GM18505 (cell line): ENCODE measurements around the gene PLPP3.
A peak's percentile ranks its signal among the peaks of the same experiment; 100 is the strongest.

Experiments
- ATAC-seq: cut with Tn5 transposase; IDR thresholded peaks from one replicate; pipeline ENCODE4 v1.9.1; 2021; ENCODE audit not compliant: unreplicated experiment
- POLR2A ChIP-seq: IDR thresholded peaks from 4 replicates; pipeline ENCODE4 v1.6.1; 2011; ENCODE audit warnings: borderline replicate concordance; ENCODE audit not compliant: insufficient read depth, insufficient read length; ENCODE audit errors: extremely low read depth

The PLPP3 gene

DNA sequence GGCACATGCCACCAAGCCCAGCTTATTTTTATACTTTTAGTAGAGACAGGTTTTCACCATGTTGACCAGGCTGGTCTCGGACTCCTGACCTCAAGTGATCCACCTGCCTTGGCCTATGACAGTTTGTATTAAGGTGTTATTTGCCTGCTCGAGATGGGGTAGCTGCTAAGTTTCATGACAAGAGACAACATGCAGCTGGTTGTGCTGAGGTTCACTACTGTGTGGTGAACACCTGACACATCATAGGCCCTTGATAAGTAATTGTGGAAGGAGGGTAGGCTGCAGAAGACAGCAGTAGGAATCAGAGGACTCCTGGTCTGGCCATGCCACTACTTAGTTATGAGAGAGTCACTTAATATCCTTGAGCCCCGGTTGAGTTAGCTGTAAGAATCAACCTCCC lies 46.2 kb downstream of the PLPP3 start:
- no peak for ATAC-seq
- TF ChIP-seq POLR2A, result no peak

DNA sequence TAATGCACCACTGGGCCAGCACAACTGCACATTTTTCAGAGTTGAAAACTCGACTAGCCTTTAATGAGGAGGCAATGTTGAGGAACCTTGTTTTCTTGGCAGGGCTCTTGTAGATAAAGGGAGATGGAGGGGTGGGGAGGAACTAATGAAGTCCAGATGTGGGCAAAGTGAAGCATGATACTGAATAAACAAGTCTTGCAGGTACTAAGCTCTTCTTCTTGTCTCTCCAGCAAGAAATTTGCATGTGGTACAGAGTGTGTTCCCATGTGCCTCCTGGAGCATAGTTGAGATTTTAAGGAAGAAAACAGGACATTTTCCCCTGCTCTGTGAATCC lies 47.0 kb downstream of the PLPP3 start:
- TF ChIP-seq POLR2A, result no peak
- no peak for ATAC-seq

DNA sequence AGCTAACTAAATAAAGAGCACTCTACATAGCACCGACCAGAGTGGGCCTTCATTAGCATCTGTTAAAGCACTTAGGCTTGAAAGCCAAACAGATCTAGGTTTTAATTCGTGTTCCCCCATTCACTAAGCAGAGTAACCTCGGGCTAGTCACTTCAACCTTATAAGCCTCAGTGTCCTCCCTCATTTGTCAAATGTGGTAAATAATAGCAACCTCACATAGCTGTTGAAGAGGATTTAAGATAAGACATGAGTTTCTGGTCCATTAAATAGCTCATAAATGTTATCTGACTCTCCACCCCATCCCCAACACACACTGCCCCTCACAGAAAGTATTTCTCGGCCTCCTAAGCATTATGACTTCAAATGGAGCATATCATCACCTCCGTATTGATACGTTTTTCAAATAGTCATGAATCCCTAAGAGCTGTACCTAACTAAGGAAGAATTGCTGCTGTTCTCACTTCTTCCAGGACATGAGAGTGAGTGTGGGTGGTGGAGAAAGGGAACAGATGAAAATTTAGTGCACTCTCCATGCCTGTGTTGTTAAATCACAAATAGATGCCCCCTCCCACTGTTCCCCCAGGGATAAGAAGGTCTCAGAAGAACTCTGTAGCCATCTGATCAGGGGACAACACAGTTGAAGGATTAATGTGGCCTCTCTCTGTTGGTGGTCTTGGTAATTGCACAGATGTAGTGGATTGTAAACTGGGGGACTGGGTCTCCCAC lies 47.6 kb downstream of the PLPP3 start:
- TF ChIP-seq POLR2A, result no peak
- ATAC-seq, result no peak

DNA sequence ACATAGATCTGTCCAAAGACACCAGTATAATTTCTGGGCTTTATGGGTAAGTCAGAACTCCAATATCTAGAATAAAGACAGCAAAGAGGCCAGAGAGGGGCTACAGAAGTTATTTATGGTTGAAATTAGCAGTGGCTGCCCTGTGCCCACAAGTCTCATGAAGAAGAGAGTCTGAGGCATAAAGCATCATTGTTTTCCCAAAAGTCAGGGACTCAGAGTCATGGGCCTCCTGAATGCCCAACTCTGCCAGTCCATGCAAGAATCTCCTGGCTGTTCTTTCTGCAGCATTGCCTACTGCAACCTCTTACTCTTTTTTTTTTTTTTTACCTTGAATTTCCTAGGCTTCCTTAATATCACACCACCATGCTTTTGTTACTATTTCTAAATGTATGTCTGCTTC lies 49.6 kb downstream of the PLPP3 start:
- TF ChIP-seq POLR2A, result no peak
- no peak for ATAC-seq

DNA sequence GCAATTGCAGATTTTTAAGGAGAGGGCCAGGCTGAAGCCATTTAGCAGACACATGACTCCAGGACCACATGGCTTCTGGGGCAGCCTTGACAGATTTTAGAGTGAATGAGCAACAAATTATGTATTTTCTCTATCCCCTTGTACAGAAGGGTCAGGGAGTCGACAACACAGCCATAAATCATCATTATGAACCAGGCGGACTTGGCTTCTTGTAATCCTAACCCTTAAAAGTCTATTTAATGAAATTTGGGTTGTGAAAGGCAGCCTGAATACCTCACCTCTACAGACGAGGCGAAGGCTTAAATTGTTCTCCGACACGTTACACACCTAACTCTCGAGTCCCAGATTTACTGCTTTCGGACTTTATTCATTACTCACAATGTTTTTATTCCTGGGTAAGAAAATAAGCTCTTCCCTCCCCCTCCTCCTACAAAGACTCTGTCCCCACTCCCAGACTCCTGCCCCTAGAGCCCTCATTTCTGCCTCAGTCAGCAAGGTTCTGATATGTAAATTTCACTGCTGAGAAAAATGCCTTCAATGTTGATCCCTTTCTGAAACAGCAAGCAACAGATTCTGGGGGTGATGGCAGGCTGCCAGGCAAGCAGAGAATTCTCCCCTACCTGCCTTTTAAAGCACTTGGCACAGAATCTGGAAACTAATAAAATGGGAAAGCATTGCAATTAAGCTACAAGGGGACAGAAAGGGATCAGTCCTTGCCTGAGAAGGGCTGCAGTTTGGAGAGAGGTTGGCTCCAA lies 51.6 kb downstream of the PLPP3 start:
- no peak for ATAC-seq
- no peak for TF ChIP-seq POLR2A

DNA sequence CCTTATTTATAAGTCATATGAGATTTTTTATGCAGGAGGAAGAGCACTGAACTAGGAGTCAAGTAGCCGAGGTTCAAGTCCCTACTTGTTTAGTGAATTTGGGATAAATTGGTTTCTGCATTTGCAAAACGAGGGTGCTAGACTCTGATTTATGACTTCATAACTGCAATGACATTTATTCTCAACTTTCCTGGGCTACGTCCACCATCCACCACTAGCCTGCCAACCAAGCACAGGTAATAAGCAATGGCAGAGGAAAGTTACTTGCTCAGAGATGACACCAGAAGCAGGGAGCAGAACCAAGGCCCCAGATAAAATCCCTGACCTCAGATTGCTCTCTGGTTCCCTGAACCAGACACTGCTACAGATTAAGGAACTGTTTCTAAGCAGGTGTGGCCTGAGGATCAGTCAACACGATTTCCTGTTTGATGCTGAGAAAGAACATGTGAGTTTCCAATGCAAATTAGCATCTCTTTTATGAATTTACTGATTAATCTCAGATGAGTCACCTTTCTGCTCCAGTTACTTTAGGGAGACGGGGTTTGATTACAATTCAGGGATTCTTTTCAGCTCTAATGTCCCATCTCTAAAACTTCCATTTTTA lies 52.7 kb downstream of the PLPP3 start:
- TF ChIP-seq POLR2A, result no peak
- peak; percentile 68 for ATAC-seq

DNA sequence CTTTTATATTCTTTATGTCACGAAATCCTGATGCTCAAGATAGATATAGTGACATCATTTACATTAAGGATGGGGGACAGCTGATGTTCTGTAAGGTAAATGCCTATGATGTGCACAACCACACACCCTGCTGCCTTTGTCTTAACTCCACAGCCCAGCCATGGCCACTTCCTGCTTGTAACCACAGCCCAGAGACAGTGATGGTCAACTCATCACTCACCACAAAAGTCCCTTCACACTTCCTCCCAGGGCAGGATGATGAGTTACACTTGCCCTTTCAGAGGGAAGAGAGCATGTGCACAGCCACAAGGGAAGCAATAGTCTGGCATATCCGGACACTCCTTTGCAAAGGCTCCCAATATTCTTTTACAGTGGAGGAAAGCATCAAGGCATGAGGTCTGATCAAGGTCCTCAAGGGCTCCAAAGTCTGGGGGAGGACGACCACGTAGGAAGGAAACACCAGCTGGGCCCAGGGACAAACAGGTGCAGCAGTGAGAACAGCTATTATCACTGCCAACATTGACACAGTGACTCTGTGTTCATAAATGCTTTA lies 53.8 kb downstream of the PLPP3 start:
- no peak for TF ChIP-seq POLR2A
- peak; percentile 81 for ATAC-seq

DNA sequence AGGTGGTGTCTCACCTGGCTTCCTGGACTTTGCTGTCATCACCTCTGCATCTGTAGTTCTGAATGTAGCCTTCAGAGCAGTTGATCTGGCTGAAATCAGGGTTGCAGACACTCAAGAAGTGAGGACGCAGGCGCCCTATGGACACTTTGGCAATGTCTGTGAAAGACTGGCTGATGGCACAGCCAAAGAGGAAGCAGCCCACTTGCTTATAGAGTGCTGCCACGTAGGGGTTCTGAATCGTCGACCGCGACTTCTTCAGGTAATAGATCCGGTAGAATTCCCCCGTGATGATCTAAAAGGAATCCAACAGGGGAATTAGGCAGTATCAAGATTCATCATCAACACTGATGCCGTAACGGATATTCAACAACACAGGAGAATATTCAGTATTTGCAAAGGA lies 55.1 kb downstream of the PLPP3 start:
- TF ChIP-seq POLR2A, result no peak
- ATAC-seq, result no peak

DNA sequence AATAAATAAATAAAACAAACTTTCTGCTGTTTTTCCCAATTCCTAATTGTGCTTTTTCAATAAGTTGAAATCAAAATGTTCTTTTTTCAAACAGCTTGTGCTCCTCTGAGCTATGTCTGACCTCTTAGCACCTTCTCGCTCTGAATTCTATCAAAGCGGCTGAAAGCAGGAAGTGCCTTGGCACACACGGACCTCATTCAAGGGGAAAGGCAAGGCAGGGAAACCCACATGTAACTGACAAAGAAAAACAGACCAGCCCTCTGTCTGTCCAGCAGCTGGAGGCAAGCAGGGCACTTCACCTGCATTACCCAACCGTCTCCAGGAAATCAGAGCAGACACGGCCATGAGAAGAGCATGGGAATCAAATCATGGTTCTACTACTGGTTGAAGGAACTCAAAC lies 56.7 kb downstream of the PLPP3 start:
- TF ChIP-seq POLR2A, result no peak
- ATAC-seq, result no peak

DNA sequence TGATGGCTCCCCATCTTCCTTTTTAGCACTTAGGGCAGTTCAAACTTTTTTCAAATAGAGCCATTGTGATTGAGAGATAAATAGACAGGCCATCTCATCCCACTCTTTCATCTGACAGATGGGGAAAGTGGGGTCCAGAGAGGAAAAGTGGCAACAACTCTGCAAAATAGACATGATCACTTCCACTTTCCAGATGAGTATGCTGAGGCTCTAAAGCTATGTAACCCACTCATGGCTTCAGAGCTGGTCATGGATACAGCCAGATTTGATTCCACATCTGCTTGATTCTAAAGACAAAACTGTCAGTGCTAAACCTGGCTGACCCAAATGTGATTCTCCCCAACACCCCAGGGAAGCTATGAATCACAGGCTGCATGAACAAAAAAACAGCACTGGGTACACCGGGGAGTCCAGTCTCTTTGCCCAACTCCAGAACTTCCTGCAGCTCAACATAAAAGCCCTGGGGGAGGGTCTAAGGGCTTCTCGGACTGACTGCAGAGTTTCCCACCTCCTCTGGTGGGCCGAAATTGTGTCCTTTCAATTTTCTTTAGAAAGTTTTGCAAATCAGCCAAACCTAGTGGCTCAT lies 59.3 kb downstream of the PLPP3 start:
- ATAC-seq, result no peak
- TF ChIP-seq POLR2A, result no peak

DNA sequence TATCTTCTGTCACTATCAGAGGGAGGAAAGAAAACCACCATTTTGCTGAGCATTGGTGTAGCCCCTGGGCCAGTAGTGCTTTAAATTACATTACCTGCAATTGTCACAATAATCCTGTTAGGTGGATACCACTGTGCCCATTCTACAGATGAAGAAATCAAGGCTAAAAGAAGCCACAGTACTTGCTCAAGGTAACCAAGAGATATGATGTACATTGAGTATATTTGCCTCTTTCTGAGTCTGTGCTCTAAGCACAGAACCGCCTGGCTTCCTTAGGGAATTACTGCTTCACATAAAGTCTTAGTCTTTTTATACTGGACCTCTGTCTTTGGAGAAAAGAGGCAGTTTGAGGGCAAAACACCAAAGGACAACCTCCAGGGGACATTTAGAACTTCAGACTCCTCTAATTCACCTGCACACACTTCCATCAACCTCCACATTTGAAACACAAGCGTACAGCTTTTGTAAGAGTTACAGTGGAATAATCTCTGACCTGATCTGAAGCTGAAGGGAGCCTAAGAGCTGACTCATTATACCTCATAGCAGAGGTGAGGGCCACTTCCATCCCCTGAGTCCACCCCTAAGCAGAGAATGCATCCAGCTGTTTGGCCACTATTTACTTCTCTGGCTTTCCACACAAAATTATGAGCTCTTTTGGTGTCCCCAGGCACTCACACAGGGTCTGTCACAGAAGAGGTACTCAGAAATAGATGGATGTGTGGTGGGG lies 61.8 kb downstream of the PLPP3 start:
- ATAC-seq, result no peak

DNA sequence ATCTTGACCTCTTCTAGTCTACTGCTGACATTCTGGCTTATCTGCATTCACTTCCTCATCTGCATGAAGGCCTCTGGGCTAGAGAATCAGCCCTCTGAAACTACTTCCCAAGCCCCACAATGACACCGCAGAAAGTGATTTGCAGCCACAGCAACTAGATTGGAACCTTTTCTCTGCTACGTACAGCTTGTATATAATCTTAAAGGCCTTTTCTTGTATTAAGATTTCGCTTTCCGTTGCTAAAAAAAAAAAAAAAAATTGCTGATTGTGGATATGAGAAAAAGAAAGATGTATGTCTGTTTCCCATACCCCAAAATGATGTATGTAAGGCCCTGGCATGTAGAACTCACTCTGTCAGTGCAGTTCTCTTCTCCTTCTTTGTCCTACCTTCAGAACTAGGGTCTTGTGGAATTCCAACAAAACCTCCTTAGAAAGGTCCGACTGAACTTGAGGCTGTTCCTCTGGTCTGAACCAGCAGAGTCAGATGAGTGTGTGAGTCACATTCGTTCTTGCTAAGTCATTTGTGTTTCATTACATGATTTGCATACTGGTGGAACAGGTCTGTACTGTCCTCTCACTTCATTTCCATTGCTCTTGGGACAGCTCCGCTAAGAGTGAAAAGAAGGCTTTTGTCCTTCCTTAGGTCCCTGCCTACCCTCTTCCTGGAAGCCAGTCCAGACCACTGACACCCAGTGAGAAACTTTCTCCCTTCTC lies 62.7 kb downstream of the PLPP3 start:
- ATAC-seq, result peak; percentile 88
- peak; percentile 40 for TF ChIP-seq POLR2A

More for the DNA sequence above, 61.8 kb downstream of the PLPP3 start:
- no peak for TF ChIP-seq POLR2A

DNA sequence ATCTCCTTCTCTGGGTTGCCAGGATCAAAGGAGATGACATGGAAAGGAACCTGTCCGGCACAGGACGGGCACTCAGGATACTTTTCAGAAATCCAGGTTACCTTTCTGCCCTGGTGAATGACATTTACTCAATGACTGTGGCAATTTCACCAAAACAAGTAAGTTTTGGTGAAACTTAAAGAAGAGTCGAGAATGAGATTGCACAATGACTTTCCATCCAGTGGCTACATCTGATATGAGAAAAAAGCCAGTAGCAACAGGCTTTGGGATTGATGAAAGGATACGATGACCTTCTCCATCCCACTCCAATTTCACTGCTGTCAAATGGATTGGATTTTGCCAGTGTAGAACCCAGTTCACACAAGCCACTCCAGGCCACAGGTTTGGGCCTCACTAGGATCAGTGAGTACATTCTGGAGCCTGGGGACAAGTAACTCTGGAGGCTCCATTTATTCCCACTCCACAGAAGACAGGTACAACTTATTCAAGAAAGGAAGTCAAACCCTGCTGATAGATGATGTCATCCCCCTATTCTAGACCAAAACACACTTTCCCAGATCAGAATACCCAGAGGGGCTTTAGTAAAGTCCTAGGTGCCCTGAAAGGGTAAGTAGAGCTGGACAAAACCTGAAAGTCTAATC lies 63.3 kb downstream of the PLPP3 start:
- no peak for TF ChIP-seq POLR2A
- no peak for ATAC-seq
